Parathyroid adenoma (tissue), 2 donors: Measurements from ENCODE around the gene COG3.

ENCODE experiments used
- H2AFZ ChIP-seq: fragments of 300-600 bp; sonication (generic); one replicate; pipeline ENCODE4 v1.7.0; 2017; ENCODE audit warnings: antibody characterized with exemption, mild to moderate bottlenecking
- H3K27ac ChIP-seq: fragments of 300-600 bp; sonication (generic); one replicate; pipeline ENCODE4 v1.7.0; 2017
- H3K27me3 ChIP-seq: fragments of 300-600 bp; sonication (generic); one replicate; pipeline ENCODE4 v1.7.0; 2017; ENCODE audit warnings: low read length; ENCODE audit not compliant: control insufficient read depth, insufficient read depth
- H3K36me3 ChIP-seq: fragments of 300-600 bp; sonication (generic); one replicate; pipeline ENCODE4 v1.7.0; 2017; ENCODE audit warnings: low read length; ENCODE audit not compliant: control insufficient read depth, insufficient read depth
- H3K4me1 ChIP-seq: fragments of 300-600 bp; sonication (generic); one replicate; pipeline ENCODE4 v1.7.0; 2017; ENCODE audit warnings: control low read depth
- H3K4me2 ChIP-seq: fragments of 300-600 bp; sonication (generic); one replicate; pipeline ENCODE4 v1.7.0; 2017; ENCODE audit warnings: low read length
- H3K4me3 ChIP-seq: fragments of 300-600 bp; sonication (generic); one replicate; pipeline ENCODE4 v1.7.0; 2017; ENCODE audit warnings: low read depth, low read length
- H3K79me2 ChIP-seq: fragments of 300-600 bp; sonication (generic); one replicate; pipeline ENCODE4 v1.7.0; 2017; ENCODE audit warnings: control low read depth
- H3K9ac ChIP-seq: fragments of 300-600 bp; sonication (generic); one replicate; pipeline ENCODE4 v1.7.0; 2017; ENCODE audit warnings: mild to moderate bottlenecking
- H3K9me3 ChIP-seq: fragments of 300-600 bp; sonication (generic); one replicate; pipeline ENCODE4 v1.7.0; 2017; ENCODE audit warnings: low read length; ENCODE audit not compliant: control insufficient read depth
- TF ChIP-seq, protein P1 (sequence below): fragments of 300-600 bp; sonication (generic); IDR thresholded peaks from one replicate; pipeline ENCODE4 v1.7.0; 2017; ENCODE audit warnings: antibody characterized with exemption, mild to moderate bottlenecking
- donor health status: primary hyperparathyroidism.

COG3 gene

DNA sequence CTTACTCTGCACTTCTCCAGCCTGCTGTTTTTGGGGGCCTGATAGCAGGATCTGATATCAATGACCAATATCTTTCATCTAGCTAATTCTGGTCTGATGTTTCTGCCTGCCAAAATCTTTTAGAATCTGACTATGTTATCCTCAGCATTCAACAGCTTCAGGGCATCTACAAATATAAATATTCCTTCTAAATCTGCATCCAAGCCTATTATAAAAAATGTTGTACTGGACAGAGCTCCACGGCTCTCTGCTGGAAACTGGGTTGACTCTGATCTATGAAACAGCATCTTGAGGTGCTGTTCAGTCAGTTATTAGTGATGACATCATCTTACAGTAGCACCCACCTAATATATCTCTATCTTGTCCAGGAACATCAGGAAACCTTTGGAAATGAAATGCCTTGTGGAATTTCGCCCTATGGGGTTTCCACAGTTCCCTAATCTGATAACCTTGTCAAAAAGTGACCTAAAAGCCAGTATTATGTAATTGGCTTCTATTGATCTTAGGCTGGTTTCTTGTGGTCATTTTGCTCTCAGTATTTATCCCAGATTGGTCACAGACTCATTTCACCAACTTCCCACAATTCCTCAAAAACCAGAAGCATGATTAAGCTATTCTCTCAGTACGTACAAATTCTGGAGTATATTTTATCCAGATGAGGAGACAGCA is 117.8 kb downstream of the COG3 start:
- Histone ChIP-seq H3K36me3 (no peaks in the 10 kb centered on the region), H3K4me3 (no peak overlapping the region), H3K9ac (no peak overlapping the region), H3K9me3 (no peaks in the 10 kb centered on the region), H3K4me1 (no peaks in the 10 kb centered on the region), H2AFZ (no peak overlapping the region), H3K27me3 (no peaks in the 10 kb centered on the region), H3K27ac (no peak overlapping the region), H3K79me2 (no peaks in the 10 kb centered on the region), H3K4me2 (no peak overlapping the region)
- TF ChIP-seq, protein P1, sequence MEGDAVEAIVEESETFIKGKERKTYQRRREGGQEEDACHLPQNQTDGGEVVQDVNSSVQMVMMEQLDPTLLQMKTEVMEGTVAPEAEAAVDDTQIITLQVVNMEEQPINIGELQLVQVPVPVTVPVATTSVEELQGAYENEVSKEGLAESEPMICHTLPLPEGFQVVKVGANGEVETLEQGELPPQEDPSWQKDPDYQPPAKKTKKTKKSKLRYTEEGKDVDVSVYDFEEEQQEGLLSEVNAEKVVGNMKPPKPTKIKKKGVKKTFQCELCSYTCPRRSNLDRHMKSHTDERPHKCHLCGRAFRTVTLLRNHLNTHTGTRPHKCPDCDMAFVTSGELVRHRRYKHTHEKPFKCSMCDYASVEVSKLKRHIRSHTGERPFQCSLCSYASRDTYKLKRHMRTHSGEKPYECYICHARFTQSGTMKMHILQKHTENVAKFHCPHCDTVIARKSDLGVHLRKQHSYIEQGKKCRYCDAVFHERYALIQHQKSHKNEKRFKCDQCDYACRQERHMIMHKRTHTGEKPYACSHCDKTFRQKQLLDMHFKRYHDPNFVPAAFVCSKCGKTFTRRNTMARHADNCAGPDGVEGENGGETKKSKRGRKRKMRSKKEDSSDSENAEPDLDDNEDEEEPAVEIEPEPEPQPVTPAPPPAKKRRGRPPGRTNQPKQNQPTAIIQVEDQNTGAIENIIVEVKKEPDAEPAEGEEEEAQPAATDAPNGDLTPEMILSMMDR: no peak

DNA sequence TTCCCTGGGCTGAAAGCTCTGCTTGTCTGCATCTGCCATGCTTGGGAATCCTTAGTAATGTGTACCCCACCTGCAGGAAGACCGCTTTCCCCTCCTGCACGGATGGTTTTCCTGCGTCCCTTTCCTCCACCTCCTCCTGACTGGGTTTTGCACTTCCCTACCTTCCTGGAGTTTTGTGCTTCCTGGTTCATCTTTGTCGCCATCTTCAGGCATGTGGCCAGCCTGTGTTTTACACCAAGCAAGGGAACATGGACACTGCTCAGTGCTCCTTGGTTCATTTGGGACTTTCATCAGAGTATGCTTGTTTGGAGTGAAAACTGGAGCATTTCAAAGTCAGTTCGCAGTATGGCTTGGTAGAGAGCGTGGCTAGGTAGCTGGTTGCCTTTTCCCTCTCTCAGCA is 120.1 kb downstream of the COG3 start:
- Histone ChIP-seq H3K4me3 (no peak overlapping the region), H3K9ac (no peak overlapping the region), H3K27ac (no peak overlapping the region), H3K36me3 (no peaks in the 10 kb centered on the region), H2AFZ (no peak overlapping the region), H3K27me3 (no peaks in the 10 kb centered on the region), H3K4me2 (no peak overlapping the region), H3K4me1 (no peaks in the 10 kb centered on the region), H3K79me2 (no peaks in the 10 kb centered on the region), H3K9me3 (no peaks in the 10 kb centered on the region)
- TF ChIP-seq, protein P1: no peak
